ENCODE data around the gene STRN. TPM values are rescaled to one million over a fixed set of nuclear protein-coding genes. Genes with fewer than 3 reads are reported as not detected.
"Not testable (repeated sequence)": the region's sequence is repeated elsewhere in the genome, so short reads cannot be mapped to it uniquely, and the experiment has no call there.

STRN gene
- total RNA-seq, 2 donors from 2014 or later: 44.0 to 50.6 TPM

DNA sequence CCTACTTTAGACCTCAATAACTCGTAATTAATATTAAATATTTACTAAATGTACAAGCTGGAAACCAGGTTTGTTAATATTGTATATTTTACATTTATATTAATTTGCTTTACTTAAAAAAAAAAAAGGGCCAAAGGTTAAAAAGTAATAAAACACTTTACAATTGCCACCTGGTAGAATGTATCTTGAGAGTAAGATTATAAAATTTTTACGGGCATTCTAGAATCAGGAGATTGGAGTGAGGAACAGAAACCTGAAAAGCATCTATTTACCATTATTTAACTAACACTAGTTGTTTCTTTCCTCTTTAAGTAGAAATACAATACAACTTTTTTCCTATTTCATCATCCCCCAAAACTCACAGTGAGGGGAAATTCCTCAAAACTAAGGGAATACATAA is 15.6 kb upstream of the STRN start:
- Histone ChIP-seq H3K36me3 (ENCODE audit: control insufficient read depth, insufficient read depth, low read length) (peaks cover 14% of the 10 kb centered on the region), H3K27ac (ENCODE audit: low read depth, low read length) (no peak overlapping the region), H3K9ac (ENCODE audit: extremely low read depth, low read length, poor library complexity, severe bottlenecking) (no peak overlapping the region), H3K9me3 (ENCODE audit: control insufficient read depth, low read length) (no peaks in the 10 kb centered on the region), H3K4me1 (ENCODE audit: control insufficient read depth, insufficient read depth, low read length) (no peaks in the 10 kb centered on the region), H3K27me3 (ENCODE audit: control insufficient read depth, insufficient read depth, low read length, poor library complexity, severe bottlenecking) (no peaks in the 10 kb centered on the region), H3K4me3 (ENCODE audit: low read length) (no peak overlapping the region)
- WGBS, 2 experiments (ENCODE audit: insufficient coverage in 1 of 2, insufficient read length in 1 of 2): 100% methylated on average over 1 of the region's 2 CpGs; no CpG with 5 or more reads in 1 of the 2 experiments
- H3K4me3 Mint-ChIP-seq: no peak overlapping the region
- H3K27ac Mint-ChIP-seq: no peak overlapping the region
- H3K4me1 Mint-ChIP-seq: no peaks in the 10 kb centered on the region
- TF ChIP-seq, protein P1, sequence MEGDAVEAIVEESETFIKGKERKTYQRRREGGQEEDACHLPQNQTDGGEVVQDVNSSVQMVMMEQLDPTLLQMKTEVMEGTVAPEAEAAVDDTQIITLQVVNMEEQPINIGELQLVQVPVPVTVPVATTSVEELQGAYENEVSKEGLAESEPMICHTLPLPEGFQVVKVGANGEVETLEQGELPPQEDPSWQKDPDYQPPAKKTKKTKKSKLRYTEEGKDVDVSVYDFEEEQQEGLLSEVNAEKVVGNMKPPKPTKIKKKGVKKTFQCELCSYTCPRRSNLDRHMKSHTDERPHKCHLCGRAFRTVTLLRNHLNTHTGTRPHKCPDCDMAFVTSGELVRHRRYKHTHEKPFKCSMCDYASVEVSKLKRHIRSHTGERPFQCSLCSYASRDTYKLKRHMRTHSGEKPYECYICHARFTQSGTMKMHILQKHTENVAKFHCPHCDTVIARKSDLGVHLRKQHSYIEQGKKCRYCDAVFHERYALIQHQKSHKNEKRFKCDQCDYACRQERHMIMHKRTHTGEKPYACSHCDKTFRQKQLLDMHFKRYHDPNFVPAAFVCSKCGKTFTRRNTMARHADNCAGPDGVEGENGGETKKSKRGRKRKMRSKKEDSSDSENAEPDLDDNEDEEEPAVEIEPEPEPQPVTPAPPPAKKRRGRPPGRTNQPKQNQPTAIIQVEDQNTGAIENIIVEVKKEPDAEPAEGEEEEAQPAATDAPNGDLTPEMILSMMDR (conservative IDR thresholded peaks at IDR 0.05): no peak
- H3K27me3 Mint-ChIP-seq (ENCODE audit: insufficient read depth): no peaks in the 10 kb centered on the region
- H3K36me3 Mint-ChIP-seq (ENCODE audit: low read depth): peaks cover 29% of the 10 kb centered on the region
- DNase-seq: no peak
- peaks cover 9% of the 10 kb centered on the region for H3K9me3 Mint-ChIP-seq

DNA sequence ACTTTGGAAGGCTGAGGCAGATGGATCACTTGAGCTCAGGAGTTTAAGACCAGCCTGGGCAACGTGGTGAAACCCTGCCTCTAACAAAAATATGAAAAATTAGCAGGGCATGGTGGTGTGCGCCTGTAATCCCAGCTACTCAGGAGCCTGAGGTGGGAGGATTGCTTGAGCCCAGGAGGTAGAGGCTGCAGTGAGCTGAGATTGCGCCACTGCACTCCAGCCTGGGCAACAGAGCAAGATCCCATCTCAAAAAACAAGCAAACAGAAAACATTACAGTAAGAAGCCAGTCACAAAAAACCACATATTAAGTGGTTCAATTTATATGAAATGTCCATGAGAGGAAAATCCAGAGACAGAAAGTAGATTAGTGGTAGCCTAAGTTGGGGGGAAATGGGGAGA is 12.7 kb upstream of the STRN start:
- H3K4me1 Mint-ChIP-seq; H3K27me3 Mint-ChIP-seq (ENCODE audit: insufficient read depth): not testable (repeated sequence)
- H3K36me3 Mint-ChIP-seq (ENCODE audit: low read depth): peaks cover 26% of the 10 kb centered on the region

DNA sequence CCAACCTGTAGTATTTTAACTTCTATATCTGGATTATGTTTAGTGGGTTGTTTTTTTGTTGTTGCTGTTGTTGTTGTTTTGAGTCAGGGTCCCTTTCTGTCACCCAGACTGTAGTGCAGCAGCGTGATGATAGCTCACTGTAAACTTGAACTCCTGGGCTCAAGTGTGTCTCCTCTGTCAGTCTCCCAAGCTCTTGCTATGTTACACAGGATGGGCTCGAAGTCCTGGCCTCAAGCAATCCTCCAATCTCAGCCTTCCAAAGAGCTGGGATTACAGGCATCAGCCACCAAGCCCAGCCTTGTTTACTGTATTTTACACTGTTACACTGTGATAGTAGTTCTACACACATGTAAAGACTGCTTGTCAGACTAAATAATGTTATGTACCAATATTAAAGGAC is 9.7 kb upstream of the STRN start:
- H3K9ac ChIP-seq (ENCODE audit: extremely low read depth, low read length, poor library complexity, severe bottlenecking): no peak overlapping the region
- no peak for DNase-seq
- Mint-ChIP-seq H3K27me3 (ENCODE audit: insufficient read depth) (no peaks in the 10 kb centered on the region), H3K27ac (no peak overlapping the region), H3K4me3 (no peak overlapping the region), H3K9me3 (peaks cover 9% of the 10 kb centered on the region), H3K4me1 (peaks cover 4% of the 10 kb centered on the region), H3K36me3 (ENCODE audit: low read depth) (peaks cover 25% of the 10 kb centered on the region)
- TF ChIP-seq, protein P1 (conservative IDR thresholded peaks at IDR 0.05): no peak
- no peaks in the 10 kb centered on the region for H3K9me3 ChIP-seq (ENCODE audit: control insufficient read depth, low read length)
- H3K36me3 ChIP-seq (ENCODE audit: control insufficient read depth, insufficient read depth, low read length): peaks cover 10% of the 10 kb centered on the region
- WGBS, 2 experiments (ENCODE audit: insufficient coverage in 1 of 2, insufficient read length in 1 of 2): 85 to 88% methylated on average over 1 to 2 of the region's 2 CpGs
- H3K4me3 ChIP-seq (ENCODE audit: low read length): no peak overlapping the region
- no peaks in the 10 kb centered on the region for H3K27me3 ChIP-seq (ENCODE audit: control insufficient read depth, insufficient read depth, low read length, poor library complexity, severe bottlenecking)
- no peaks in the 10 kb centered on the region for H3K4me1 ChIP-seq (ENCODE audit: control insufficient read depth, insufficient read depth, low read length)
- no peak overlapping the region for H3K27ac ChIP-seq (ENCODE audit: low read depth, low read length)

More for the DNA sequence above, 12.7 kb upstream of the STRN start:
- peaks cover 14% of the 10 kb centered on the region for H3K36me3 ChIP-seq (ENCODE audit: control insufficient read depth, insufficient read depth, low read length)
- DNase-seq; H3K9me3 Mint-ChIP-seq; H3K27ac ChIP-seq (ENCODE audit: low read depth, low read length); H3K9ac ChIP-seq (ENCODE audit: extremely low read depth, low read length, poor library complexity, severe bottlenecking); H3K4me1 ChIP-seq (ENCODE audit: control insufficient read depth, insufficient read depth, low read length); H3K27ac Mint-ChIP-seq; H3K27me3 ChIP-seq (ENCODE audit: control insufficient read depth, insufficient read depth, low read length, poor library complexity, severe bottlenecking); H3K4me3 ChIP-seq (ENCODE audit: low read length); H3K9me3 ChIP-seq (ENCODE audit: control insufficient read depth, low read length); H3K4me3 Mint-ChIP-seq: not testable (repeated sequence)
- WGBS, 2 experiments (ENCODE audit: insufficient coverage in 1 of 2, insufficient read length in 1 of 2): 86 to 93% methylated on average over 1 to 3 of the region's 3 CpGs

DNA sequence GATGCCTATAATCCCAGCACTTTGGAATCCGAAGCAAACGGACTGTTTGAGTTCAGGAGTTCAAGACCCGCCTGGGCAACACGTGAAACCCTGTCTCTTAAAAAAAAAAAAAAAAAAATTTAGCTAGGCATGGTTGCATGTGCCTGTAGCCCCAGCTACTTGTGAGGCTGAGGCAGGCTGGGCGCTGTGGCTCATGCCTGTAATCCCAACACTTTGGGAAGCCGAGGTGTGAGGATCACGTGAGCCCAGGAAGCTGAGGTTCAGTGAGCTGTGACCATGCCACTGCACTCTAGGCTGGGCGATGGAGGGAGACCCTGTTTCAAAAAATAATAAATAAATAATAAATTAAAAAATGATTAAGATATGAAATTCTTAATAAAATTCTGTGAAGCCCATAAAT is 9.0 kb upstream of the STRN start:
- no peak overlapping the region for H3K9ac ChIP-seq (ENCODE audit: extremely low read depth, low read length, poor library complexity, severe bottlenecking)
- Mint-ChIP-seq H3K27me3 (ENCODE audit: insufficient read depth) (no peaks in the 10 kb centered on the region), H3K4me3 (no peak overlapping the region), H3K4me1 (peaks cover 4% of the 10 kb centered on the region), H3K9me3 (peaks cover 9% of the 10 kb centered on the region), H3K27ac (no peak overlapping the region), H3K36me3 (ENCODE audit: low read depth) (peaks cover 20% of the 10 kb centered on the region)
- H3K27ac ChIP-seq (ENCODE audit: low read depth, low read length): no peak overlapping the region
- H3K27me3 ChIP-seq (ENCODE audit: control insufficient read depth, insufficient read depth, low read length, poor library complexity, severe bottlenecking): no peaks in the 10 kb centered on the region
- no peaks in the 10 kb centered on the region for H3K4me1 ChIP-seq (ENCODE audit: control insufficient read depth, insufficient read depth, low read length)
- no peak for DNase-seq
- H3K36me3 ChIP-seq (ENCODE audit: control insufficient read depth, insufficient read depth, low read length): peaks cover 4% of the 10 kb centered on the region
- WGBS, 2 experiments (ENCODE audit: insufficient coverage in 1 of 2, insufficient read length in 1 of 2): 91 to 98% methylated on average over 5 to 7 of the region's 8 CpGs
- TF ChIP-seq, protein P1 (conservative IDR thresholded peaks at IDR 0.05): no peak
- H3K9me3 ChIP-seq (ENCODE audit: control insufficient read depth, low read length): no peaks in the 10 kb centered on the region
- no peak overlapping the region for H3K4me3 ChIP-seq (ENCODE audit: low read length)
